PFSK-1 (cell line): ENCODE results near the gene ARPC4.

Source experiments
- FOXP2 ChIP-seq: optimal IDR thresholded peaks from 2 replicates; pipeline ENCODE3; 2011; ENCODE audit warnings: borderline replicate concordance, control low read depth, inconsistent platforms; ENCODE audit not compliant: insufficient read depth; ENCODE audit errors: extremely low read length, extremely low read depth
- POLR2AphosphoS5 ChIP-seq: IDR thresholded peaks from 2 replicates; pipeline ENCODE4 v1.6.1; 2012; ENCODE audit warnings: low read depth, mild to moderate bottlenecking, control low read depth, low read length, moderate library complexity
- SIN3A ChIP-seq: IDR thresholded peaks from 2 replicates; pipeline ENCODE4 v1.6.1; 2012; ENCODE audit warnings: mild to moderate bottlenecking, low read length, moderate library complexity, borderline replicate concordance; ENCODE audit not compliant: insufficient read depth
- TAF1 ChIP-seq: IDR thresholded peaks from 2 replicates; pipeline ENCODE4 v1.6.1; 2012; ENCODE audit warnings: low read length, control low read depth, borderline replicate concordance; ENCODE audit not compliant: insufficient read depth
- TF ChIP-seq, protein P1 (sequence below), 2 experiments: IDR thresholded peaks; 2 replicates each; pipeline versions ENCODE4 v1.6.1 to v1.8.0; 2011 to 2012; ENCODE audit warnings: low read depth in 2 of 2, low read length in 2 of 2, control low read depth in 1 of 2, inconsistent platforms in 1 of 2, mild to moderate bottlenecking in 1 of 2, moderate library complexity in 1 of 2; ENCODE audit not compliant: insufficient read depth in 1 of 2

The ARPC4 gene

DNA sequence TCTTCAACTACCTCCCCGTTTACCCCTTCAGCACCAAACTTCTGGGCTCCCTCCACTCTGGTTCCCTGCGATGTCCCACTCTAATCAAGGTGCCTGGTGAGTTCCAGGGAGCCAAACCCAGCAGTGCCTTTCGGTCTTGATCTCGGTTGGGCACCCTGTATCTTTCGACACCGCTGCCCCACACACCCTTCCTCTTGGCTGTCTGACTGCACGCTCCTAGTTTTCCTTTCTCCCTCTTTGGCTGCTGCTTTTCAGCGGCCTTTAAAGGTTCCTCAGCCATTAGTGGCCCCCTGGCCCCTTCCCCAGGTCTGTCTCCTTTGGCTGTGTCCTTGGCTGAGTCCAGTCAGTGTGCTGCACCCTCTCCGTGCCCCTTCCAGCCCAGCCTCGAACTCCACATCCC, 18.0 kb downstream of the ARPC4 start:
- TF ChIP-seq SIN3A (no peak), TAF1 (no peak), FOXP2 (no peak), POLR2AphosphoS5 (no peak)
- TF ChIP-seq, protein P1, sequence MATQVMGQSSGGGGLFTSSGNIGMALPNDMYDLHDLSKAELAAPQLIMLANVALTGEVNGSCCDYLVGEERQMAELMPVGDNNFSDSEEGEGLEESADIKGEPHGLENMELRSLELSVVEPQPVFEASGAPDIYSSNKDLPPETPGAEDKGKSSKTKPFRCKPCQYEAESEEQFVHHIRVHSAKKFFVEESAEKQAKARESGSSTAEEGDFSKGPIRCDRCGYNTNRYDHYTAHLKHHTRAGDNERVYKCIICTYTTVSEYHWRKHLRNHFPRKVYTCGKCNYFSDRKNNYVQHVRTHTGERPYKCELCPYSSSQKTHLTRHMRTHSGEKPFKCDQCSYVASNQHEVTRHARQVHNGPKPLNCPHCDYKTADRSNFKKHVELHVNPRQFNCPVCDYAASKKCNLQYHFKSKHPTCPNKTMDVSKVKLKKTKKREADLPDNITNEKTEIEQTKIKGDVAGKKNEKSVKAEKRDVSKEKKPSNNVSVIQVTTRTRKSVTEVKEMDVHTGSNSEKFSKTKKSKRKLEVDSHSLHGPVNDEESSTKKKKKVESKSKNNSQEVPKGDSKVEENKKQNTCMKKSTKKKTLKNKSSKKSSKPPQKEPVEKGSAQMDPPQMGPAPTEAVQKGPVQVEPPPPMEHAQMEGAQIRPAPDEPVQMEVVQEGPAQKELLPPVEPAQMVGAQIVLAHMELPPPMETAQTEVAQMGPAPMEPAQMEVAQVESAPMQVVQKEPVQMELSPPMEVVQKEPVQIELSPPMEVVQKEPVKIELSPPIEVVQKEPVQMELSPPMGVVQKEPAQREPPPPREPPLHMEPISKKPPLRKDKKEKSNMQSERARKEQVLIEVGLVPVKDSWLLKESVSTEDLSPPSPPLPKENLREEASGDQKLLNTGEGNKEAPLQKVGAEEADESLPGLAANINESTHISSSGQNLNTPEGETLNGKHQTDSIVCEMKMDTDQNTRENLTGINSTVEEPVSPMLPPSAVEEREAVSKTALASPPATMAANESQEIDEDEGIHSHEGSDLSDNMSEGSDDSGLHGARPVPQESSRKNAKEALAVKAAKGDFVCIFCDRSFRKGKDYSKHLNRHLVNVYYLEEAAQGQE (IDR thresholded peaks at IDR 0.05; ENCODE audit: insufficient read depth in 1 of 2, low read depth in 2 of 2, low read length in 2 of 2) = no peak

DNA sequence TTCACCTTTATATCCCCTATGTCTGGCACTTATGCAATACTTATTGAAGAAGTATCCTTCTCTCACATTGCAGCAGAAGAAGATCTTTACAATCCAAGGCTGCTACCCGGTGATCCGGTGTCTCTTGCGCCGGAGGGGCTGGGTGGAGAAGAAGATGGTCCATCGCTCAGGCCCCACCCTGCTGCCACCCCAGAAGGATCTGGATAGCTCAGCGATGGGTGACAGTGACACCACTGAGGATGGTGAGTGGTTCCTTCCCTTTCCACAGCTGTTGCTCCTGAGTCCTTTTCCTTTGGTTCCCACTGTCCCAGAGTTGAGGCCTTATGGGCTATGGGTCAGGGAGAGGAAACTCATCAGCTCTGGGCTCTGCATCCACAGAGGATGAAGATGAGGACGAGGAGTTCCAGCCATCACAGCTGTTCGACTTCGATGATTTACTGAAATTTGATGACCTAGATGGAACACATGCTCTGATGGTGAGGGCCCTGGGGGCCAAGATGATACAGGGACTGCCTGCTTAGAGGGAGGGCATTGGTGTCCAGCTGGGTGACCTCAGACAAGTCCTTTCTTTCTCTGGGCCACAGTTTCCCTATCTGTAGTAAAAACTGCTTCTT, 20.1 kb downstream of the ARPC4 start:
- TF ChIP-seq SIN3A = no peak
- no peak for TF ChIP-seq TAF1
- TF ChIP-seq, protein P1 (IDR thresholded peaks at IDR 0.05; ENCODE audit: insufficient read depth in 1 of 2, low read depth in 2 of 2, low read length in 2 of 2) = no peak
- no peak for TF ChIP-seq FOXP2
- no peak for TF ChIP-seq POLR2AphosphoS5

DNA sequence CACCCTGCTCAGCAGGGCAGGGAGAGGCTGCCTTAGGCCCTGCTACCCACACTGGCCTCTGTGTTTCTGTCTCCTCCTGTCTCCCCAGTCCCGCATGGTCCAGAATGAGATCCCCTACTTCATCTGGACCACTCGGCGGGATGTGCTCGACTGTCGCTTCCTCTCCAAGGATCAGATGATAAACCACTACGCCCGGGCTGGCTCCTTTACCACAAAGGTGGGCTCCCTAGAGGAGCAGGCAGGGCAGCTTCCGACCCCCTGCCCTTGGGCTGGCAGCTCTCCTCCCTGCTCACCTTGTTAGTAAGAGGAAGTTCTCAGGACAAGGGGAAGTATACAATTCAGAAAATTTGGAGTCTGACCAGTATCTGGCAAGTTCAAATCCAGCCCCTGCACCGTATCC, 23.1 kb downstream of the ARPC4 start:
- TF ChIP-seq, protein P1 (IDR thresholded peaks at IDR 0.05; ENCODE audit: insufficient read depth in 1 of 2, low read depth in 2 of 2, low read length in 2 of 2) = no peak
- no peak for TF ChIP-seq POLR2AphosphoS5
- no peak for TF ChIP-seq FOXP2
- no peak for TF ChIP-seq SIN3A
- TF ChIP-seq TAF1 = no peak

DNA sequence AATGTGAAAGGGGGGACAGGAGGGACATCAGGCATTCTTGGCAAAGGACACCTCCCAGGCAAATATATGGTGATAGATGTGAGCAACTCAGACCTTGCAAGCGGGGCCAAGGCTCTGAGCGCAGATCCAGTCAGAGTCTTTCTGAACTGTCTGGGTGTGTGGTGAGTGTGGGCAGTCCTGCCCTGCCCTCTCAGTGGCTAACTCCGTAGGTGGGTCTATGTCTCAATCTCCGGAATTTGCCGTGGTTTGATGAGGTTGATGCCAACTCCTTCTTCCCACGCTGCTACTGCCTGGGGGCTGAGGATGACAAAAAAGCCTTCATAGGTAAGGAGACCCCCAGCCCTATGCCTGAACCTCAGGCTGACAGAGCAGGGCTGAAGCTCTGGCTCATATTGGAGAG, 24.6 kb downstream of the ARPC4 start:
- TF ChIP-seq FOXP2 (no peak), POLR2AphosphoS5 (no peak)

DNA sequence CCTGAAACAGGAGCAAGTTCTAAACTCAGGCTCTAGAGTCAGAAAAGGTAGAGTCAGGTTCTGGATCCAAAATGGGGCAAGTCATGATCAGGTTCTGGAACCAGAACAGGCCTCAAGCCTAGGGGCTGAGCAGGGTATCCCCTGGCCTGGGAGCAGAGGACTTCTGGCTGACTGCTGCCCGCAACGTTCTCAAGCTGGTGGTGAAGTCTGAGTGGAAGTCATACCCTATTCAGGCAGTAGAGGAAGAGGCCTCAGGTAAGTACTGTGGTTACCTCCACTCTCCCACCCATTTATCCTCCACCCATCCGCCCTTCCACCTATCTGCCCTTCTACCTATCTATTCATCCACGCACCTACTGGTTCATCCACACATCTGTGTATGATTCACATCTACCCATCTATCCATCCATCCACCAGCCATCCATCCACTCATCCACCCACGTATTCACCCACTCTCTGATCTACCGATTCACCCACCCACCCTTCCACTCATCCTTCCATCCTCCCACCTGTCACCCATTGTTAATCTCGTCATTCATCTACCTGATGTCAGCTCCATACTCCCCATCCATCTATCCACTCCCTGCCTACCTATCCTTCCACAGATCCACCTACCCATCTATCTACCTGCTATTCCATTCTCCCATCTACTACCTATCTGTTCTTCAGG, 25.9 kb downstream of the ARPC4 start:
- TF ChIP-seq FOXP2 (no peak), TAF1 (no peak), POLR2AphosphoS5 (no peak), SIN3A (no peak)
- TF ChIP-seq, protein P1 (IDR thresholded peaks at IDR 0.05; ENCODE audit: insufficient read depth in 1 of 2, low read depth in 2 of 2, low read length in 2 of 2) = no peak
